Calu3 (cell line): ENCODE data around the gene DEFB132. TPM values are rescaled to one million over a fixed set of nuclear protein-coding genes. Genes with fewer than 3 reads are reported as not detected.

Experiments
- BruUV-seq: library from RNA; stranded (reverse); fragments of 400-500 nt; replicated peaks from 2 replicates; lab custom pipeline; 2021; lab: Mats Ljungman, UMichigan
- CTCF ChIA-PET: fragments of 300-600 bp; sonication (Branson Sonifier 250); formaldehyde crosslinking; loops from one replicate; lab custom pipeline; 2022; ENCODE audit warnings: antibody characterized with exemption; lab: Charles Lee
- DNase-seq: peaks from one replicate; pipeline ENCODE4 v3.0.0; 2022
- H3K27ac Mint-ChIP-seq: one replicate; pipeline ENCODE4 v1.8.0; 2022; ENCODE audit warnings: mixed read lengths; ENCODE audit not compliant: unreplicated experiment
- H3K27me3 Mint-ChIP-seq: one replicate; pipeline ENCODE4 v1.8.0; 2022; ENCODE audit warnings: mixed read lengths; ENCODE audit not compliant: unreplicated experiment
- H3K36me3 Mint-ChIP-seq: one replicate; pipeline ENCODE4 v1.8.0; 2022; ENCODE audit warnings: mild to moderate bottlenecking, moderate library complexity, mixed read lengths; ENCODE audit not compliant: insufficient read depth, unreplicated experiment
- H3K4me1 Mint-ChIP-seq: one replicate; pipeline ENCODE4 v1.8.0; 2022; ENCODE audit warnings: mild to moderate bottlenecking, low read depth, mixed read lengths; ENCODE audit not compliant: unreplicated experiment
- H3K4me3 Mint-ChIP-seq: one replicate; pipeline ENCODE4 v1.8.0; 2022; ENCODE audit warnings: mild to moderate bottlenecking, low read depth, moderate library complexity, mixed read lengths; ENCODE audit not compliant: unreplicated experiment
- H3K9me3 Mint-ChIP-seq: one replicate; pipeline ENCODE4 v1.8.0; 2022; ENCODE audit warnings: low read depth, mixed read lengths; ENCODE audit not compliant: unreplicated experiment
- CTCF ChIP-seq: fragments of 200-600 bp; IDR thresholded peaks from one replicate; pipeline ENCODE4 v1.8.0; 2022; ENCODE audit warnings: antibody characterized with exemption; ENCODE audit not compliant: unreplicated experiment
- intact Hi-C: fragments of 100-400 bp; cut with micrococcal nuclease; formaldehyde crosslinking; loops from one replicate; pipeline ENCODE4 v1.10.0; 2022; ENCODE audit not compliant: unreplicated experiment
- total RNA-seq: library from RNA; stranded (reverse); gene quantifications from 2 replicates; pipeline ENCODE4 v1.2.3, GENCODE V29; 2022

Gene DEFB132
- total RNA-seq, 1 experiment from 2014 or later = not detected

DNA sequence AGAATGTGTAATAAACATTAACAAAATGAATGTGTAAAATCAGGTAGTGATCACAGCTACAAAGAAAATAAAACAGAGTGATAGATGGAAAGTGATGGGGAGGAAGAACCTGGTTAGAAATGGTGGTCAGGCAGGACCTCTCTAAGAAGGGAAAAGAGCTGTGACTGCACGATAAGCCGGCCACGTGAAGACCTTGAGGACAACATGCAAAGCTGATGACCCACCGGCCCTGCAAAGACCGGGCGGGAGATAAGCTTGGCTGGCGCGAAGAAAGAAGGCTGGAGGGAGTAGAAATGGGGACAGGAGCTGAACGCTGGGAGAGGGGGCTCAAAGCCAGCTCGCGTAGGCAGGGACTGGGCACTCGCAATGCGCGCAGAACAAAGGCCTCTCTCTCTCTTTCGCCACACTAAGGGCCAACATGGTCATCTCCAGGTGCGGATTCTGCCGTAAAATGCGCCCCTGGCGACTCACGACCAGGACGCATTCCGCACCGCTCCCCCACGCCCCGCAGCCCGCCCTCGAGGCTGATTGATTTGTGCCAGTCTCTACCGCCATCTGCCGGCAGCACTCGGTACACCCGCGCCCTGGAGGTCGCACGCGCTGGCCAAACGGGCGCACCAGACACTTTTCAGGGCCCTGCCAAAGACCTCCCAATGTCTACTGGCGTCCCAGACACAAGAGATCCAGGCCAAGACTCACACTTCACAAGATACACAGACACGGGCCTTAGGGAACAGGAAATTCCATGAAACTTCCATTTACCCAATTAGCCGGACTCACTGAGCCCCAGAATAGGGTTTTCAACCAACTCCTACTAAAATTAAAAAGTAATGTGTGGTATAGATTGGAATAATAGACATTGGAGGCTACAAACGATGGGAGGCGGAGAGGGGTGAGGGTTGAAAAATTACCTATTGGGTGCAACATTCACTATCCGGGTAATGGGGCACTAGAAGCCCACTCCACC is 9.4 kb downstream of the DEFB132 start:
- CTCF ChIA-PET = interaction anchor here (0.9 to 2.2 kb wide), 2 partner anchors 12 to 64 kb away, joined by 3 to 5 read pairs; no protein-coding TSS in a partner anchor
- Mint-ChIP-seq H3K9me3 (no peaks in the 10 kb centered on the region), H3K27ac (no peak overlapping the region), H3K4me3 (peak overlapping the region; percentile 72), H3K4me1 (peaks cover 11% of the 10 kb centered on the region), H3K36me3 (no peaks in the 10 kb centered on the region), H3K27me3 (peaks cover 9% of the 10 kb centered on the region)
- no TSS peak for BruUV-seq
- intact Hi-C loops = no loop called here
- DNase-seq = peak; percentile 87
- peak; percentile 68 for TF ChIP-seq CTCF

- no peak for TF ChIP-seq CTCF
- H3K9me3 Mint-ChIP-seq = no peaks in the 10 kb centered on the region
- BruUV-seq = no TSS peak
- H3K4me3 Mint-ChIP-seq = no peak overlapping the region
- H3K36me3 Mint-ChIP-seq = no peaks in the 10 kb centered on the region
- no peak overlapping the region for H3K27ac Mint-ChIP-seq
- CTCF ChIA-PET = no interaction called here
- intact Hi-C loops = no loop called here
- H3K27me3 Mint-ChIP-seq = no peaks in the 10 kb centered on the region
- DNase-seq = no peak
- peaks cover 11% of the 10 kb centered on the region for H3K4me1 Mint-ChIP-seq
Observed at GRCh38 chr20:270517-270916, 13.0 kb downstream of the DEFB132 start.

DNA sequence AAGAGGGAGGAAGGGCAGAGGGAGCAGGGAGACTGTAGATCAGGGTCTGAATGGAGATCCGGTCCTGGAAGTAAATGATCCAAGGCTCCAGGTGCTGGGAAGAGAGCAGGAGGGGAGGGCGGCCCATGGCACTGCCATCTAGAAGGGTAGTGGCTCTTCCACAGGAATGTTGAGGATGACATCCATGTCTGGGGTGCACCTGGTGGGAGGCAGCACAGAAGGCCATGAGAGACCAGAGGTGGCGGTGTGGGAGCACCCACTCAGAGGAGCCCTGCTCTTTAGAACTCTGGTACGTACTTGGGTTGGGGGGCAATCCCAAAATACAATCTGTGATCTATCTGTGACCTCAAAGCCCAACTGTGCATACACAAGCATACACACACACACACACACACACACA is 13.5 kb downstream of the DEFB132 start:
- no peak overlapping the region for H3K27ac Mint-ChIP-seq
- CTCF ChIA-PET = no interaction called here
- no peak overlapping the region for H3K4me3 Mint-ChIP-seq
- no peaks in the 10 kb centered on the region for H3K27me3 Mint-ChIP-seq
- TF ChIP-seq CTCF = no peak
- intact Hi-C loops = no loop called here
- no peak for DNase-seq
- peaks cover 11% of the 10 kb centered on the region for H3K4me1 Mint-ChIP-seq
- no peaks in the 10 kb centered on the region for H3K9me3 Mint-ChIP-seq
- no peaks in the 10 kb centered on the region for H3K36me3 Mint-ChIP-seq
- no TSS peak for BruUV-seq

DNA sequence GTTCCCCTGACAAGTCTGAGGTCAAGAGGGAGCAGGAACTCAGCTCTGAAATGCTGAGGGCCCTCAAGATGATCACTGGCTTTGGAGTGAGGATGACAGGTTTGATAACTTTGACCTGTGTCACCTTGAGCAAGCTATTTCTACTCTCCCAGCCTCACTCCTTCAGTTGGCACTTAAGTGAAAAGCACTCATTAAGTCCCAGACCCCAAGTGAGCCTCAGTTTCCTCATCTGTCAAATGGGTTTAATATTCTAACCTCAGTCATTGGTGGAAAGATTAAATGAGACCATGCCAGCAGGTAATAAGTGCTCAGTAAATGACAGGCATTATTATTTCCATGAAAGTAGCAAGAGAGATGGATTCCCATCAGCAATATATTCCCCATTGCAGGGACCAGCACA is 14.0 kb downstream of the DEFB132 start:
- Mint-ChIP-seq H3K9me3 (no peaks in the 10 kb centered on the region), H3K27ac (no peak overlapping the region), H3K4me3 (no peak overlapping the region), H3K4me1 (peaks cover 7% of the 10 kb centered on the region), H3K36me3 (no peaks in the 10 kb centered on the region), H3K27me3 (no peaks in the 10 kb centered on the region)
- no peak for TF ChIP-seq CTCF
- DNase-seq = no peak
- CTCF ChIA-PET = no interaction called here
- no TSS peak for BruUV-seq
- intact Hi-C loops = no loop called here
